ENCODE measurements around the gene CAMK2G. TPM values are rescaled to one million over a fixed set of nuclear protein-coding genes. Genes with fewer than 3 reads are reported as not detected.

The CAMK2G gene
- total RNA-seq, 4 donors from 2014 or later = 72.0 to 131 (median 83.0) TPM

DNA sequence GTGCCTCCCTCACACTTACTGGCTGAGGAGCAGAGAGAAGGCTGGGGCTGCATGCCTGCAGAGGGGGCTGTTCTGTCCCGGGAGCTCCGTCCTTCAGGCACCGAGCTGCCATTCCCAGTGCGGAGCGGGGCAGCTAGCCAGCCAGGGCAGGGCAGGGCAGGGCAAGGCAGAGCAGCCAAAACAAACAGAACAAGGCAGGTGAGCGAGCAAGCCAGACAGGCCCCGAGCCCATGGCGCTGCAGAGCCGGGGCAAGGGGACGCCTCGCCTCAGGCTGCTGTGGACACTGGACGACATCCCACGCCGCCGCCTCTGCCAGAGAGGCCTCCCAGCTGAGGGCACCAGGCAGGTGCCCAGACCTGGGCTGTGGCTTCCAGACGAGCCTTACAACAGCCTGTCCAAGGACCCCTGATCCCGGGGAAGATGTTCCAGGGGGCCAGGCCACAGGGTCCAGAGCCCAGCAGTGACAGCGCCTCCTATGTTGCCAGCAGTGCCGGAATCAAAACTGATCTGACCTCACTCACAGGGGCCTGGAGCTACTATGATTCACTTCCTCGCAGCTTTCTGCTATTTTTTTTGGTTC lies 54.8 kb downstream of the CAMK2G start:
- no peaks in the 10 kb centered on the region for H3K9me3 ChIP-seq
- peaks cover 0 to 26% (median 10%) of the 10 kb centered on the region in 4 donors for H3K36me3 ChIP-seq
- DNase-seq = peak; percentile 84
- H3K4me1 ChIP-seq = peaks cover 6 to 16% (median 13%) of the 10 kb centered on the region in 4 donors
- WGBS, 2 donors (ENCODE audit: low coverage in 1 of 2) = 62 to 69% methylated on average over 3 to 15 of the region's 20 CpGs
- H3K27ac ChIP-seq = peak overlapping the region; percentile 27 to 66 (median 46)
- in situ Hi-C loops (cut with MboI; ENCODE audit: low pct_ligation_motif_present in 1 of 4, low pct_unique_long_range_greater_than_20kb in 1 of 4, low sequenced_read_pairs in 3 of 4) = no loop called here
- TF ChIP-seq POLR2AphosphoS5 (IDR thresholded peaks at IDR 0.05) (peak in 2 of 3 donors; percentile 6 to 40), EP300 (IDR thresholded peaks at IDR 0.05; ENCODE audit: low read depth) (no peak)
- TF ChIP-seq, protein P1, sequence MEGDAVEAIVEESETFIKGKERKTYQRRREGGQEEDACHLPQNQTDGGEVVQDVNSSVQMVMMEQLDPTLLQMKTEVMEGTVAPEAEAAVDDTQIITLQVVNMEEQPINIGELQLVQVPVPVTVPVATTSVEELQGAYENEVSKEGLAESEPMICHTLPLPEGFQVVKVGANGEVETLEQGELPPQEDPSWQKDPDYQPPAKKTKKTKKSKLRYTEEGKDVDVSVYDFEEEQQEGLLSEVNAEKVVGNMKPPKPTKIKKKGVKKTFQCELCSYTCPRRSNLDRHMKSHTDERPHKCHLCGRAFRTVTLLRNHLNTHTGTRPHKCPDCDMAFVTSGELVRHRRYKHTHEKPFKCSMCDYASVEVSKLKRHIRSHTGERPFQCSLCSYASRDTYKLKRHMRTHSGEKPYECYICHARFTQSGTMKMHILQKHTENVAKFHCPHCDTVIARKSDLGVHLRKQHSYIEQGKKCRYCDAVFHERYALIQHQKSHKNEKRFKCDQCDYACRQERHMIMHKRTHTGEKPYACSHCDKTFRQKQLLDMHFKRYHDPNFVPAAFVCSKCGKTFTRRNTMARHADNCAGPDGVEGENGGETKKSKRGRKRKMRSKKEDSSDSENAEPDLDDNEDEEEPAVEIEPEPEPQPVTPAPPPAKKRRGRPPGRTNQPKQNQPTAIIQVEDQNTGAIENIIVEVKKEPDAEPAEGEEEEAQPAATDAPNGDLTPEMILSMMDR (IDR thresholded peaks at IDR 0.05) = peak in 1 of 5 experiments; percentile 23
- peak overlapping the region in 1 of 4 donors; percentile 10 for H3K4me3 ChIP-seq
- intact Hi-C loops (cut with DNase I; ENCODE audit: low total_unique reads) = no loop called here
- no peaks in the 10 kb centered on the region for H3K27me3 ChIP-seq

DNA sequence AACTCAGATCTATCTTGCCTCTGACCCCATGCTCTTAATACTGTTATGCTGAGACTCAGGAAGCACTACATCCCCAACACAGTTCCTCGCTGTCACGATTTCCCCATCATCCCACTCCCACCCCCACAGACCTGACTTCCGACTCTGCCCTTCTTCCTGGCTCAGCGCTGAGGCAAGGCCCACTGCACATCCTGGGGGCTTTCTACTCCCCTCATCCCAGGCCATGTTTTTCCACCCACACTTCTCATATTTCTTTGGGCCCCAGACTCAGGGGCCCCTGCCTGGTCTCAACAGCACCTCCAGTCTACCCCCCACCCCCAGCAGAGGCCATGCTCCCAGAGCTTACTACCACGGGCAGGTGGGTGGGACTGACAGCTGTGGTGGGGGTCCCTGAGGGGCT lies 55.3 kb downstream of the CAMK2G start:
- no peak overlapping the region for H3K4me3 ChIP-seq
- no peaks in the 10 kb centered on the region for H3K9me3 ChIP-seq
- peak overlapping the region in 3 of 4 donors; percentile 37 to 66 (median 56) for H3K27ac ChIP-seq
- WGBS, 2 donors (ENCODE audit: low coverage in 1 of 2) = 69% methylated on average over 5 of the region's 5 CpGs; no CpG with 5 or more reads in 1 of the 2 donors
- peaks cover 0 to 21% (median 8%) of the 10 kb centered on the region in 4 donors for H3K36me3 ChIP-seq
- no peak for TF ChIP-seq POLR2A (IDR thresholded peaks at IDR 0.05)
- TF ChIP-seq, protein P1 (IDR thresholded peaks at IDR 0.05) = no peak
- TF ChIP-seq POLR2AphosphoS5 (IDR thresholded peaks at IDR 0.05) = no peak
- TF ChIP-seq EP300 (IDR thresholded peaks at IDR 0.05; ENCODE audit: low read depth) = no peak
- H3K4me1 ChIP-seq = peaks cover 6 to 16% (median 13%) of the 10 kb centered on the region in 4 donors
- no peak for DNase-seq
- H3K27me3 ChIP-seq = no peaks in the 10 kb centered on the region
- intact Hi-C loops (cut with DNase I; ENCODE audit: low total_unique reads) (no loop called here), in situ Hi-C loops (cut with MboI; ENCODE audit: low pct_ligation_motif_present in 1 of 4, low pct_unique_long_range_greater_than_20kb in 1 of 4, low sequenced_read_pairs in 3 of 4) (no loop called here)

DNA sequence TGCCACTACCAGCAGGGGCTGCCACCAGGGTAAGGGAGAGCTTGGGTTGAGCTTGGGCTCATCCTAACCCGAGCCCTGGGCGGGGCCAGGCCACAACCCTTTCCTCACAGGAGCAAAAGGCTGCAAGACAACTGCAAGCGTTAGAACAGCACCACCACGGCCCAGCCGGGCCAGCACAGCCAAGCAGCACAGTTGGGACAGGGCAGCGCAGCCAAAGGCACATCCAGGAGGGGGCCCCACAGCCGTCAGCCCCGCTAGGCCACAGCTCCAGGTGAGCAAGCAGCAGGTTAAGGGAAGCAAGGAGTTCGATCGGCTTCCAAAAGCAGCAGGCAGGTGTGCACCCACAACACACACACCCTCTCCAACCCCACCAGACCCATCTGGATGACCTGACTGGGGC lies 56.0 kb downstream of the CAMK2G start:
- in situ Hi-C loops (cut with MboI; ENCODE audit: low pct_ligation_motif_present in 1 of 4, low pct_unique_long_range_greater_than_20kb in 1 of 4, low sequenced_read_pairs in 3 of 4) = no loop called here
- intact Hi-C loops (cut with DNase I; ENCODE audit: low total_unique reads) = no loop called here

DNA sequence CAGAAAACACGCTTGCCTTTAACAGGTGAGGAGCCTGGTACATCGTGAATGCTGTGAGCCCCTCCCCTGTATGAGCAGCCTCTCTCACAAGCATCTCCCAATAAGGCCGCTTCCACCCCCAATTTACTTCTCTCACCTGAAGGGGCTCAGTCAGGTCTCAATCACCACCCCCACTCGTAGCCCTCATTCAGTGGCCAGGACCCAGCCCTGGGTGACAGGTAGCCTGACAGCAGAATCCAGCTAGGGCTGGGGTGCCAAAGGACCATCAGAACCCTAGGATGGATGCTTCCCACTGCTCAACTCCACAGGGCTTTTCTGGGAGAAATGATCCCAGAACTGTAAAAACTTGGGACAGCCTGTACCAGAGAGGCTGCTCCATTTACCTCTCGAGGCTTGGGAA lies 56.5 kb downstream of the CAMK2G start:
- intact Hi-C loops (cut with DNase I; ENCODE audit: low total_unique reads) (no loop called here), in situ Hi-C loops (cut with MboI; ENCODE audit: low pct_ligation_motif_present in 1 of 4, low pct_unique_long_range_greater_than_20kb in 1 of 4, low sequenced_read_pairs in 3 of 4) (no loop called here)
- 89 to 100% methylated on average over 4 to 5 of the region's 5 CpGs for WGBS, 2 donors (ENCODE audit: low coverage in 1 of 2)
- Histone ChIP-seq H3K4me1 (peaks cover 6 to 16% (median 13%) of the 10 kb centered on the region in 4 donors), H3K27ac (no peak overlapping the region), H3K36me3 (peaks cover 0 to 14% (median 6%) of the 10 kb centered on the region in 4 donors), H3K9me3 (no peaks in the 10 kb centered on the region), H3K27me3 (no peaks in the 10 kb centered on the region), H3K4me3 (no peak overlapping the region)
- no peak for DNase-seq
- no peak for TF ChIP-seq POLR2AphosphoS5 (IDR thresholded peaks at IDR 0.05)
- TF ChIP-seq, protein P1 (IDR thresholded peaks at IDR 0.05) = no peak
- no peak for TF ChIP-seq POLR2A (IDR thresholded peaks at IDR 0.05)

More for the DNA sequence above, 56.0 kb downstream of the CAMK2G start:
- Histone ChIP-seq H3K9me3 (no peaks in the 10 kb centered on the region), H3K4me3 (no peak overlapping the region), H3K27ac (no peak overlapping the region), H3K4me1 (peaks cover 6 to 16% (median 13%) of the 10 kb centered on the region in 4 donors), H3K36me3 (peaks cover 0 to 14% (median 6%) of the 10 kb centered on the region in 4 donors), H3K27me3 (no peaks in the 10 kb centered on the region)
- WGBS, 2 donors (ENCODE audit: low coverage in 1 of 2) = 86% methylated on average over 10 of the region's 10 CpGs; no CpG with 5 or more reads in 1 of the 2 donors
- TF ChIP-seq, protein P1 (IDR thresholded peaks at IDR 0.05) = no peak
- TF ChIP-seq POLR2A (IDR thresholded peaks at IDR 0.05) (no peak), EP300 (IDR thresholded peaks at IDR 0.05; ENCODE audit: low read depth) (no peak), POLR2AphosphoS5 (IDR thresholded peaks at IDR 0.05) (no peak)
- no peak for DNase-seq
